Mesendoderm (in vitro differentiated cells): Measurements from ENCODE around the gene GRAMD4.

Experiments
- DNase-seq: peaks from one replicate; pipeline ENCODE4 v3.0.0; 2013
- H2AK5ac ChIP-seq: 2 replicates; pipeline ENCODE4 v1.6.1; 2013; ENCODE audit warnings: low read length, inconsistent platforms
- H2BK120ac ChIP-seq: 2 replicates; pipeline ENCODE4 v1.6.1; 2013; ENCODE audit warnings: low read depth, mild to moderate bottlenecking, low read length, moderate library complexity, mixed read lengths
- H2BK15ac ChIP-seq: replicated peaks from 2 replicates; pipeline ENCODE4 v1.6.1; 2013; ENCODE audit warnings: low read depth, mild to moderate bottlenecking, moderate library complexity
- H2BK5ac ChIP-seq: 2 replicates; pipeline ENCODE4 v1.6.1; 2013; ENCODE audit warnings: low read length, inconsistent platforms
- H3K18ac ChIP-seq: 2 replicates; pipeline ENCODE4 v1.6.1; 2013; ENCODE audit warnings: mild to moderate bottlenecking, low read length, mixed read lengths
- H3K23ac ChIP-seq: one replicate; pipeline ENCODE4 v1.6.1; 2013; ENCODE audit warnings: low read length
- H3K27ac ChIP-seq: 2 replicates; pipeline ENCODE4 v1.5.1; 2013; ENCODE audit warnings: low read depth, mild to moderate bottlenecking, inconsistent platforms, low read length, moderate library complexity
- H3K27me3 ChIP-seq: 2 replicates; pipeline ENCODE4 v1.6.1; 2013; ENCODE audit warnings: low read length, control low read depth, mild to moderate bottlenecking, inconsistent platforms; ENCODE audit not compliant: insufficient read depth, poor library complexity
- H3K36me3 ChIP-seq: 2 replicates; pipeline ENCODE4 v1.6.1; 2013; ENCODE audit warnings: low read length, inconsistent platforms; ENCODE audit not compliant: control insufficient read depth, insufficient read depth
- H3K4ac ChIP-seq: one replicate; pipeline ENCODE4 v1.6.1; 2013; ENCODE audit warnings: low read depth, mild to moderate bottlenecking, low read length, moderate library complexity
- H3K4me1 ChIP-seq: 2 replicates; pipeline ENCODE4 v1.6.1; 2013; ENCODE audit warnings: low read depth, low read length, inconsistent platforms; ENCODE audit not compliant: control insufficient read depth
- H3K4me2 ChIP-seq: 2 replicates; pipeline ENCODE4 v1.6.1; 2013; ENCODE audit warnings: low read length
- H3K4me3 ChIP-seq: 2 replicates; pipeline ENCODE4 v1.5.1; 2013; ENCODE audit warnings: mild to moderate bottlenecking, low read length
- H3K56ac ChIP-seq: one replicate; pipeline ENCODE4 v1.6.1; 2013; ENCODE audit warnings: low read length
- H3K79me1 ChIP-seq: 2 replicates; pipeline ENCODE4 v1.6.1; 2013; ENCODE audit warnings: low read length, inconsistent platforms
- H3K79me2 ChIP-seq: 2 replicates; pipeline ENCODE4 v1.6.1; 2013; ENCODE audit warnings: mild to moderate bottlenecking, low read length; ENCODE audit not compliant: control insufficient read depth, insufficient read depth
- H3K9ac ChIP-seq: 2 replicates; pipeline ENCODE4 v1.6.1; 2013; ENCODE audit warnings: low read length, inconsistent platforms
- H4K5ac ChIP-seq: one replicate; pipeline ENCODE4 v1.6.1; 2013; ENCODE audit warnings: low read length
- H4K8ac ChIP-seq: one replicate; pipeline ENCODE4 v1.6.1; 2013; ENCODE audit warnings: low read depth, mild to moderate bottlenecking, control low read depth, low read length, moderate library complexity
- WGBS: extraction: QIAGEN DNeasy Blood & Tissue Kit; methylation state at CpG from one replicate; pipeline ENCODE4 v1.1.7; 2013; ENCODE audit warnings: low lambda C conversion rate, missing lambda C conversion rate; ENCODE audit not compliant: insufficient coverage; ENCODE audit errors: extremely low coverage; 5-methylcytosine and 5-hydroxymethylcytosine counted together

Gene GRAMD4

GRCh38 chr22:46578824-46579561 is 41.2 kb upstream of the GRAMD4 start:
- H3K4me1 ChIP-seq: peaks cover 4% of the 10 kb centered on the region
- no peak for DNase-seq
- no peaks in the 10 kb centered on the region for H3K27me3 ChIP-seq
- peaks cover 4% of the 10 kb centered on the region for H3K79me1 ChIP-seq
- H3K4me3 ChIP-seq: no peak overlapping the region
- no peak overlapping the region for H2BK120ac ChIP-seq
- H3K79me2 ChIP-seq: no peaks in the 10 kb centered on the region
- peak overlapping the region; percentile 49 for H3K56ac ChIP-seq
- H2AK5ac ChIP-seq: no peak overlapping the region
- no peaks in the 10 kb centered on the region for H3K36me3 ChIP-seq
- WGBS: no CpG with 5 or more reads among the region's 15 CpGs
- H3K9ac ChIP-seq: no peak overlapping the region
- H2BK5ac ChIP-seq: no peak overlapping the region
- H4K8ac ChIP-seq: no peak overlapping the region
- no peak overlapping the region for H3K27ac ChIP-seq
- no peak overlapping the region for H4K5ac ChIP-seq
- H3K18ac ChIP-seq: no peak overlapping the region
- H2BK15ac ChIP-seq: no peak overlapping the region
- peak overlapping the region; percentile 29 for H3K23ac ChIP-seq
- H3K4ac ChIP-seq: no peak overlapping the region
- no peak overlapping the region for H3K4me2 ChIP-seq

- Histone ChIP-seq H4K5ac (no peak overlapping the region), H3K9ac (no peak overlapping the region), H4K8ac (no peak overlapping the region), H3K36me3 (no peaks in the 10 kb centered on the region), H2BK5ac (no peak overlapping the region), H3K4me3 (no peak overlapping the region), H2AK5ac (no peak overlapping the region), H3K18ac (no peak overlapping the region), H3K4me1 (peaks cover 13% of the 10 kb centered on the region), H3K4me2 (no peak overlapping the region), H3K4ac (no peak overlapping the region), H3K27ac (no peak overlapping the region), H3K23ac (no peak overlapping the region), H3K56ac (no peak overlapping the region), H3K79me1 (peaks cover 6% of the 10 kb centered on the region), H3K79me2 (no peaks in the 10 kb centered on the region), H3K27me3 (no peaks in the 10 kb centered on the region), H2BK120ac (no peak overlapping the region), H2BK15ac (no peak overlapping the region)
- no CpG with 5 or more reads among the region's 14 CpGs for WGBS
- DNase-seq: no peak
Measured at GRCh38 chr22:46579751-46580449, 40.3 kb upstream of the GRAMD4 start.

GRCh38 chr22:46580940-46581537 is 39.1 kb upstream of the GRAMD4 start:
- no peak overlapping the region for H4K8ac ChIP-seq
- no peaks in the 10 kb centered on the region for H3K79me2 ChIP-seq
- no peak for DNase-seq
- H3K36me3 ChIP-seq: no peaks in the 10 kb centered on the region
- no peak overlapping the region for H3K9ac ChIP-seq
- no peak overlapping the region for H2BK15ac ChIP-seq
- H4K5ac ChIP-seq: no peak overlapping the region
- no peak overlapping the region for H3K4me2 ChIP-seq
- no peak overlapping the region for H3K4me3 ChIP-seq
- no peak overlapping the region for H3K56ac ChIP-seq
- no peak overlapping the region for H2BK120ac ChIP-seq
- peaks cover 9% of the 10 kb centered on the region for H3K79me1 ChIP-seq
- H3K4me1 ChIP-seq: peaks cover 9% of the 10 kb centered on the region
- H3K23ac ChIP-seq: no peak overlapping the region
- H3K27ac ChIP-seq: no peak overlapping the region
- WGBS: no CpG with 5 or more reads among the region's 13 CpGs
- no peak overlapping the region for H2AK5ac ChIP-seq
- H3K27me3 ChIP-seq: no peaks in the 10 kb centered on the region
- H3K4ac ChIP-seq: no peak overlapping the region
- no peak overlapping the region for H2BK5ac ChIP-seq
- H3K18ac ChIP-seq: no peak overlapping the region

DNA sequence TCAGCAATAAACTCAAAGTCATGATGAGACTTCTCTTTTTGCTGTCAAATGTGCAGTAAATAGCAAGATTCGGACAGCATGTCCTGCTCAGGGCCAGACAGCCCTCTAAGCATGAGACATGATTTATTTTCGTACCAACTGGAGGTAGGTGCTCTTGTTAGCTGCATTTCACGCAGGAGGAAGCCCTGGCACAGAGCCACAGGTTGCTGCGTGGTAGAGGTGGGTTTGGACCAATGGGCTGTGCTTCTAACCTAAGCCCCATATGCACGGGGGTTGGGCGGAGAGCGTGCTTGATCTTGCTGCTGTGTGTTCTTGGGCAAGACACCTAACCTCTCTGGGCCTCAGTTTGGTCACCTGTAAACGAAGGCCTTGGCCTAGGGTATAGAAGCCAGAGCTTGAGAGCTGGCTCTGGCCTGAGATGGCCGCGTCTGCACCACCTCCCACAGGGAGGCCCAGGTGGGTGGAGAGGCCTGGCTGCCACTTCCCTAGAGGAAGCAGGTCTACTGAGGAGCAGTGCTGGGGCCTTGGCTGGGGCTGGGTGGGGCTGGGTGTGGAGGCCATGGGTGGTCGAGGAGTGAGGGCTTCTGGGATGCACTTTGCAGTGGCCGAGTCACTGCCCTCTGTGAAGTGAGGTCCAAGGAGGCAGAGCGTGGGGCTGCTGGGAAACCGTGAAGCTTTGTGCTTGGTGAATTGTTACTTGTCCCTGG is 38.5 kb upstream of the GRAMD4 start:
- Histone ChIP-seq H3K79me2 (no peaks in the 10 kb centered on the region), H3K79me1 (peaks cover 9% of the 10 kb centered on the region), H3K9ac (no peak overlapping the region), H3K4me2 (no peak overlapping the region), H2BK120ac (no peak overlapping the region), H3K23ac (no peak overlapping the region), H3K4me1 (peaks cover 9% of the 10 kb centered on the region), H2AK5ac (no peak overlapping the region), H4K8ac (no peak overlapping the region), H3K4ac (no peak overlapping the region), H3K36me3 (no peaks in the 10 kb centered on the region), H3K18ac (no peak overlapping the region), H3K27ac (no peak overlapping the region), H2BK15ac (no peak overlapping the region), H3K56ac (no peak overlapping the region), H2BK5ac (no peak overlapping the region), H4K5ac (no peak overlapping the region), H3K27me3 (no peaks in the 10 kb centered on the region), H3K4me3 (no peak overlapping the region)
- no peak for DNase-seq
- no CpG with 5 or more reads among the region's 14 CpGs for WGBS

DNA sequence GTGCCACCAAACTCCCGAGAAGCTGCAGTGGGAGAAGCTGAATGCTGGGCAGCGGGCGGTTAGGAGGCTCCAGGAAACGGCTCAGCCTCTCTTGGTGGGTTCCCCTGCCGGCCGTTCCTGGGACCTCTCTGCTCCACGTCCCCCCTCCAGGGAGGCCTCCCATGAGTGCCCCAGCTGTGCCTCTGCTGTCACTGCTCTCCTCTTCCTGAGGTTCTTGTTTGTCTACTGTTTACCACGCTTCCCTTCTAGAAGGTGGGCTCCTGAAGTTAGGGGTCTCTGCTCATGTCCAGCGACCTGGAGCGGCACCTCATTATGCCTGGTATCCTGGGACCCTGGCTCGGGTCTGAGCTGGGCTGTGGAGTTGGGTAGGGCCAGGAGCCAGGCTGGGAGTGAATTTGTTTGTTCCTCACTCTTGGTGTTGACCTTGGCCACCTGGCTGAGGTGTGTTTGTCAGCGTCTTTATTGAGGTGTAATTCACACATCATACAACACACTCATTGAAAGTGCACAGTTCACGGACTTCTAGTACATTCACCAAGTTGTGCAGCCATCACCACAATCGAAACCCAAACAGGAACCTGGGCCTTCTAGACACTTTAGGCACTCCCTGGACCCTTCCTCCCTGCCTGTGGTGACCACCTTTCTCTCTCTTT is 37.8 kb upstream of the GRAMD4 start:
- Histone ChIP-seq H4K8ac (no peak overlapping the region), H3K27me3 (no peaks in the 10 kb centered on the region), H3K9ac (no peak overlapping the region), H3K4me3 (no peak overlapping the region), H3K18ac (no peak overlapping the region), H3K4ac (no peak overlapping the region), H3K27ac (no peak overlapping the region), H4K5ac (no peak overlapping the region), H2BK120ac (no peak overlapping the region), H3K36me3 (no peaks in the 10 kb centered on the region), H3K79me1 (peaks cover 9% of the 10 kb centered on the region), H2BK15ac (no peak overlapping the region), H2BK5ac (no peak overlapping the region), H3K79me2 (no peaks in the 10 kb centered on the region), H3K56ac (no peak overlapping the region), H3K23ac (no peak overlapping the region), H3K4me1 (peaks cover 9% of the 10 kb centered on the region), H3K4me2 (no peak overlapping the region), H2AK5ac (no peak overlapping the region)
- WGBS: no CpG with 5 or more reads among the region's 14 CpGs
- no peak for DNase-seq
